ENCODE results near the gene PMAIP1. TPM values are rescaled to one million over a fixed set of nuclear protein-coding genes. Genes with fewer than 3 reads are reported as not detected.

PMAIP1 gene
- total and polyA plus RNA-seq, 9 of the 15 experiments (the other 6 are each of a cell fraction or from before 2014, with no cell fraction given), result 8.0 to 22.9 (median 14.9) TPM

GRCh38 chr18:59881728-59882656 is 17.8 kb upstream of the PMAIP1 start (continued):
- TF ChIP-seq, protein P1, sequence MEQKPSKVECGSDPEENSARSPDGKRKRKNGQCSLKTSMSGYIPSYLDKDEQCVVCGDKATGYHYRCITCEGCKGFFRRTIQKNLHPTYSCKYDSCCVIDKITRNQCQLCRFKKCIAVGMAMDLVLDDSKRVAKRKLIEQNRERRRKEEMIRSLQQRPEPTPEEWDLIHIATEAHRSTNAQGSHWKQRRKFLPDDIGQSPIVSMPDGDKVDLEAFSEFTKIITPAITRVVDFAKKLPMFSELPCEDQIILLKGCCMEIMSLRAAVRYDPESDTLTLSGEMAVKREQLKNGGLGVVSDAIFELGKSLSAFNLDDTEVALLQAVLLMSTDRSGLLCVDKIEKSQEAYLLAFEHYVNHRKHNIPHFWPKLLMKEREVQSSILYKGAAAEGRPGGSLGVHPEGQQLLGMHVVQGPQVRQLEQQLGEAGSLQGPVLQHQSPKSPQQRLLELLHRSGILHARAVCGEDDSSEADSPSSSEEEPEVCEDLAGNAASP (IDR thresholded peaks at IDR 0.05), result no peak
- TF ChIP-seq GABPB2 (CRISPR knock-in tag; conservative IDR thresholded peaks at IDR 0.05) (no peak), PHF20 (IDR thresholded peaks at IDR 0.05; ENCODE audit: partially characterized antibody) (no peak), ZNF316 (IDR thresholded peaks at IDR 0.05) (no peak), NFATC3 (IDR thresholded peaks at IDR 0.05) (no peak), CREB5 (CRISPR knock-in tag; IDR thresholded peaks at IDR 0.05) (no peak), TCF7 (IDR thresholded peaks at IDR 0.05; ENCODE audit: borderline replicate concordance) (no peak), SRSF9 (IDR thresholded peaks at IDR 0.05; ENCODE audit: borderline replicate concordance, low read depth, low read length) (no peak), ZBTB5 (IDR thresholded peaks at IDR 0.05) (no peak), TARDBP (IDR thresholded peaks at IDR 0.05) (no peak), ZNF324 (CRISPR knock-in tag; IDR thresholded peaks at IDR 0.05) (no peak), ZNF695 (CRISPR knock-in tag; IDR thresholded peaks at IDR 0.05) (no peak), CBFA2T3 (IDR thresholded peaks at IDR 0.05) (peak; percentile 77), SMARCA4 (IDR thresholded peaks at IDR 0.05) (peak; percentile 46; the same call in 1 of the 2 replicates), ATF4 (CRISPR knock-in tag; IDR thresholded peaks at IDR 0.05) (no peak), JUN (IDR thresholded peaks at IDR 0.05; ENCODE audit: borderline replicate concordance, low read depth, low read length) (no peak), JUN (CRISPR knock-in tag; IDR thresholded peaks at IDR 0.05; ENCODE audit: borderline replicate concordance) (no peak)
- TF ChIP-seq, protein P2, sequence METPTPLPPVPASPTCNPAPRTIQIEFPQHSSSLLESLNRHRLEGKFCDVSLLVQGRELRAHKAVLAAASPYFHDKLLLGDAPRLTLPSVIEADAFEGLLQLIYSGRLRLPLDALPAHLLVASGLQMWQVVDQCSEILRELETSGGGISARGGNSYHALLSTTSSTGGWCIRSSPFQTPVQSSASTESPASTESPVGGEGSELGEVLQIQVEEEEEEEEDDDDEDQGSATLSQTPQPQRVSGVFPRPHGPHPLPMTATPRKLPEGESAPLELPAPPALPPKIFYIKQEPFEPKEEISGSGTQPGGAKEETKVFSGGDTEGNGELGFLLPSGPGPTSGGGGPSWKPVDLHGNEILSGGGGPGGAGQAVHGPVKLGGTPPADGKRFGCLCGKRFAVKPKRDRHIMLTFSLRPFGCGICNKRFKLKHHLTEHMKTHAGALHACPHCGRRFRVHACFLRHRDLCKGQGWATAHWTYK (CRISPR knock-in tag; IDR thresholded peaks at IDR 0.05), result no peak
- TF ChIP-seq, protein P3, sequence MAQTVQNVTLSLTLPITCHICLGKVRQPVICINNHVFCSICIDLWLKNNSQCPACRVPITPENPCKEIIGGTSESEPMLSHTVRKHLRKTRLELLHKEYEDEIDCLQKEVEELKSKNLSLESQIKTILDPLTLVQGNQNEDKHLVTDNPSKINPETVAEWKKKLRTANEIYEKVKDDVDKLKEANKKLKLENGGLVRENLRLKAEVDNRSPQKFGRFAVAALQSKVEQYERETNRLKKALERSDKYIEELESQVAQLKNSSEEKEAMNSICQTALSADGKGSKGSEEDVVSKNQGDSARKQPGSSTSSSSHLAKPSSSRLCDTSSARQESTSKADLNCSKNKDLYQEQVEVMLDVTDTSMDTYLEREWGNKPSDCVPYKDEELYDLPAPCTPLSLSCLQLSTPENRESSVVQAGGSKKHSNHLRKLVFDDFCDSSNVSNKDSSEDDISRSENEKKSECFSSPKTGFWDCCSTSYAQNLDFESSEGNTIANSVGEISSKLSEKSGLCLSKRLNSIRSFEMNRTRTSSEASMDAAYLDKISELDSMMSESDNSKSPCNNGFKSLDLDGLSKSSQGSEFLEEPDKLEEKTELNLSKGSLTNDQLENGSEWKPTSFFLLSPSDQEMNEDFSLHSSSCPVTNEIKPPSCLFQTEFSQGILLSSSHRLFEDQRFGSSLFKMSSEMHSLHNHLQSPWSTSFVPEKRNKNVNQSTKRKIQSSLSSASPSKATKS (CRISPR knock-in tag; IDR thresholded peaks at IDR 0.05), result no peak
